Caco-2 (cell line): Measurements from ENCODE around the gene RIMS1. TPM values are rescaled to one million over a fixed set of nuclear protein-coding genes. Genes with fewer than 3 reads are reported as not detected.

Experiments
- BruUV-seq: library from RNA; stranded (reverse); fragments of 400-500 nt; replicated peaks from 2 replicates; lab custom pipeline; 2021; lab: Mats Ljungman, UMichigan
- CTCF ChIA-PET: fragments of 300-600 bp; sonication (Branson Sonifier 250); formaldehyde crosslinking; loops from one replicate; lab custom pipeline; 2022; ENCODE audit warnings: antibody characterized with exemption; lab: Charles Lee
- POLR2A ChIA-PET: fragments of 300-600 bp; sonication (Branson Sonifier 250); formaldehyde crosslinking; loops from one replicate; lab custom pipeline; 2022; ENCODE audit warnings: antibody characterized with exemption; lab: Charles Lee
- DNase-seq, 2 experiments: peaks; one replicate each; pipeline versions ENCODE4 v3.0.0 to v3.0.0-alpha.2; 2020 to 2022
- H3K27me3 ChIP-seq: replicated peaks from 2 replicates; pipeline ENCODE4 v1.6.0; 2011; ENCODE audit warnings: low read length; ENCODE audit not compliant: control insufficient read depth, insufficient read depth
- H3K36me3 ChIP-seq: 2 replicates; pipeline ENCODE4 v1.5.1; 2011; ENCODE audit warnings: low read length; ENCODE audit not compliant: control insufficient read depth, insufficient read depth
- H3K4me1 ChIP-seq: fragments of 250-450 bp; sonication (Bioruptor Pico); 2 replicates; pipeline ENCODE4 v1.5.1; 2020; ENCODE audit warnings: mild to moderate bottlenecking
- H3K4me3 ChIP-seq: 2 replicates; pipeline ENCODE4 v1.5.1; 2011; ENCODE audit warnings: low read depth, mild to moderate bottlenecking, control low read depth, low read length
- H3K9me3 ChIP-seq: fragments of 250-450 bp; sonication (Bioruptor Pico); 2 replicates; pipeline ENCODE4 v1.5.1; 2020; ENCODE audit warnings: mild to moderate bottlenecking, moderate library complexity
- H3K27ac Mint-ChIP-seq: one replicate; pipeline ENCODE4 v1.8.0; 2022; ENCODE audit warnings: mixed read lengths; ENCODE audit not compliant: unreplicated experiment
- H3K27me3 Mint-ChIP-seq: one replicate; pipeline ENCODE4 v1.8.0; 2022; ENCODE audit warnings: mixed read lengths; ENCODE audit not compliant: insufficient read depth, unreplicated experiment
- H3K36me3 Mint-ChIP-seq: one replicate; pipeline ENCODE4 v1.8.0; 2022; ENCODE audit warnings: mild to moderate bottlenecking, mixed read lengths; ENCODE audit not compliant: insufficient read depth, unreplicated experiment
- H3K4me1 Mint-ChIP-seq: one replicate; pipeline ENCODE4 v1.8.0; 2022; ENCODE audit warnings: low read depth, mixed read lengths; ENCODE audit not compliant: unreplicated experiment
- H3K4me3 Mint-ChIP-seq: one replicate; pipeline ENCODE4 v1.8.0; 2022; ENCODE audit warnings: mild to moderate bottlenecking, moderate library complexity, mixed read lengths; ENCODE audit not compliant: unreplicated experiment
- H3K9me3 Mint-ChIP-seq: one replicate; pipeline ENCODE4 v1.8.0; 2022; ENCODE audit warnings: mixed read lengths; ENCODE audit not compliant: unreplicated experiment
- intact Hi-C: fragments of 100-400 bp; cut with micrococcal nuclease; formaldehyde crosslinking; loops from one replicate; pipeline ENCODE4 v1.10.0; 2022; ENCODE audit not compliant: unreplicated experiment
- total RNA-seq: library from RNA; stranded (reverse); gene quantifications from 2 replicates; pipeline ENCODE4 v1.2.3, GENCODE V29; 2022
- TF ChIP-seq, protein P1 (sequence below), 2 experiments: fragments of 200-600 bp in 1 of 2; IDR thresholded peaks; 1 replicate in 1 of 2; 2 replicates in 1 of 2; pipeline versions ENCODE4 v1.5.1 to v1.8.0; 2011 to 2022; ENCODE audit warnings: antibody characterized with exemption in 1 of 2, control low read depth in 1 of 2, inconsistent platforms in 1 of 2, low read depth in 1 of 2, low read length in 1 of 2, mild to moderate bottlenecking in 1 of 2, moderate library complexity in 1 of 2; ENCODE audit not compliant: insufficient read depth in 1 of 2, severe bottlenecking in 1 of 2, unreplicated experiment in 1 of 2

Gene RIMS1
- total RNA-seq, 1 experiment from 2014 or later = 3.4 TPM

DNA sequence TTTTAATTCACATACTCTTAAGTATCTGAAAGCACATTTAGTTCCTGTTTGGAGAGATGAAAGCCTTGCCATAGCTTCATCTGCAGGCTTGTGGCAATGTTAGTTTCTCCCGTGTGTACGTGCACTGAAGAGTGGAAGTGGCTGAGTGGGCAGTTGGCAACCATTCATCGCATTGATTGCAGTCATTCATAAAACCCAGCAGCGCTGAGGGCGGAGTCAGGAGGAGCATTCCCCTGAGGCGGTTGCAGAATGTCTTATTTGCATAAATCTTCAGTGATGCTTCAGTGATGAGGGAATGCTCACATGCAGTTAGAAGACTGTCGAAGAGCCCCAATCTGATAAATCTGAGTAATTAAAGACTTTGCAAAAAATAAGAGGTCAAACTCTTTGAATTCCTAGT lies 79.1 kb downstream of the RIMS1 start:
- Mint-ChIP-seq H3K27ac (no peak overlapping the region), H3K4me3 (no peak overlapping the region), H3K27me3 (peaks cover 3% of the 10 kb centered on the region), H3K36me3 (no peaks in the 10 kb centered on the region), H3K4me1 (no peaks in the 10 kb centered on the region), H3K9me3 (no peaks in the 10 kb centered on the region)
- CTCF ChIA-PET = no interaction called here
- POLR2A ChIA-PET = no interaction called here
- Histone ChIP-seq H3K27me3 (no peaks in the 10 kb centered on the region), H3K4me3 (no peak overlapping the region), H3K4me1 (no peaks in the 10 kb centered on the region), H3K9me3 (no peaks in the 10 kb centered on the region), H3K36me3 (no peaks in the 10 kb centered on the region)
- DNase-seq = no peak
- intact Hi-C loops = no loop called here
- TF ChIP-seq, protein P1, sequence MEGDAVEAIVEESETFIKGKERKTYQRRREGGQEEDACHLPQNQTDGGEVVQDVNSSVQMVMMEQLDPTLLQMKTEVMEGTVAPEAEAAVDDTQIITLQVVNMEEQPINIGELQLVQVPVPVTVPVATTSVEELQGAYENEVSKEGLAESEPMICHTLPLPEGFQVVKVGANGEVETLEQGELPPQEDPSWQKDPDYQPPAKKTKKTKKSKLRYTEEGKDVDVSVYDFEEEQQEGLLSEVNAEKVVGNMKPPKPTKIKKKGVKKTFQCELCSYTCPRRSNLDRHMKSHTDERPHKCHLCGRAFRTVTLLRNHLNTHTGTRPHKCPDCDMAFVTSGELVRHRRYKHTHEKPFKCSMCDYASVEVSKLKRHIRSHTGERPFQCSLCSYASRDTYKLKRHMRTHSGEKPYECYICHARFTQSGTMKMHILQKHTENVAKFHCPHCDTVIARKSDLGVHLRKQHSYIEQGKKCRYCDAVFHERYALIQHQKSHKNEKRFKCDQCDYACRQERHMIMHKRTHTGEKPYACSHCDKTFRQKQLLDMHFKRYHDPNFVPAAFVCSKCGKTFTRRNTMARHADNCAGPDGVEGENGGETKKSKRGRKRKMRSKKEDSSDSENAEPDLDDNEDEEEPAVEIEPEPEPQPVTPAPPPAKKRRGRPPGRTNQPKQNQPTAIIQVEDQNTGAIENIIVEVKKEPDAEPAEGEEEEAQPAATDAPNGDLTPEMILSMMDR (IDR thresholded peaks at IDR 0.05; ENCODE audit: insufficient read depth in 1 of 2, low read depth in 1 of 2, low read length in 1 of 2, severe bottlenecking in 1 of 2, unreplicated experiment in 1 of 2) = no peak
- BruUV-seq = no TSS peak

DNA sequence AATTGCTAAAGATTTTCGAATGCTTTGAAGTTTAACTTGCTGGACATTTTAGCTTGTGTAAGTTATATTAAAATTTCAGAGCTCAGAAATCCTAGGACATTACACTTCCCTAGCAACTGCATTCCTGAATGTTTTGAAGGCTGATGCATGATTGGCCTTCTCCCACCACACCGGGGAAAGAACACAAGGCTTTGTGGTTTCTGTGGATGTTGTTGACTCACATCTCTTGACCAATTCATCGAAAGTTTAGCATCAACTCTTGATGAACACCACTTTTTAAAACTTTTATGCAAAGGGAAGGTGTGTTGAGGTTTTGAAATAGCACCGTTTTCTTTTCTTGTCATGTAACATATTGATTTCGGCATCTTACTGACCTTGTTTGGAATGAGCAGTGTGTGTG lies 81.1 kb downstream of the RIMS1 start:
- Mint-ChIP-seq H3K4me1 (no peaks in the 10 kb centered on the region), H3K27ac (no peak overlapping the region), H3K4me3 (no peak overlapping the region), H3K36me3 (no peaks in the 10 kb centered on the region), H3K9me3 (peaks cover 12% of the 10 kb centered on the region), H3K27me3 (no peaks in the 10 kb centered on the region)
- CTCF ChIA-PET = no interaction called here
- POLR2A ChIA-PET = no interaction called here
- no peaks in the 10 kb centered on the region for H3K36me3 ChIP-seq
- intact Hi-C loops = no loop called here
- no peaks in the 10 kb centered on the region for H3K9me3 ChIP-seq
- no peaks in the 10 kb centered on the region for H3K4me1 ChIP-seq
- no peaks in the 10 kb centered on the region for H3K27me3 ChIP-seq
- BruUV-seq = no TSS peak
- no peak overlapping the region for H3K4me3 ChIP-seq
- no peak for DNase-seq
- TF ChIP-seq, protein P1 (IDR thresholded peaks at IDR 0.05; ENCODE audit: insufficient read depth in 1 of 2, low read depth in 1 of 2, low read length in 1 of 2, severe bottlenecking in 1 of 2, unreplicated experiment in 1 of 2) = no peak

DNA sequence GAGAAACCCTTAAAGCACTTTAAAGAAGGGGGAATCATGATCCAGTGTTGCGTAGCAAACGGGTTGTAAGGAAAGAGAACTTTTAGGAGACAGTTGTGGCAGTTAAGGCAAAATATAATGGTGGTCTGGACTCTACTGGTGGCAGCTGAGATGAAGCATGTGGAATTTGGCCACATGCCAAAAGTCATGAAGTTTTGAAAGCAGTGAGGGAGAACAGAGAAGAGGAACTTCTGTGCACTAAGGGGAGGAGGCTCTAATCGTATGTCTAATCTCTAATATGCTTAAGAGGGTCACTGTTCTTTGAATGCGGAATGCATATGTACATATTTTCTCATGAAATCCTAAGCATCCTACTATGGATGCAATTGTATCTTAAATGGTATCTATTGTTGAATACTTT lies 91.5 kb downstream of the RIMS1 start:
- H3K4me3 Mint-ChIP-seq = no peak overlapping the region
- intact Hi-C loops = no loop called here
- TF ChIP-seq, protein P1 (IDR thresholded peaks at IDR 0.05; ENCODE audit: insufficient read depth in 1 of 2, low read depth in 1 of 2, low read length in 1 of 2, severe bottlenecking in 1 of 2, unreplicated experiment in 1 of 2) = no peak
- DNase-seq = no peak
- Histone ChIP-seq H3K27me3 (no peaks in the 10 kb centered on the region), H3K4me1 (no peaks in the 10 kb centered on the region), H3K36me3 (no peaks in the 10 kb centered on the region), H3K9me3 (no peaks in the 10 kb centered on the region), H3K4me3 (no peak overlapping the region)
- no peaks in the 10 kb centered on the region for H3K27me3 Mint-ChIP-seq
- BruUV-seq = no TSS peak
- H3K27ac Mint-ChIP-seq = no peak overlapping the region
- no peaks in the 10 kb centered on the region for H3K9me3 Mint-ChIP-seq
- POLR2A ChIA-PET = no interaction called here
- CTCF ChIA-PET = no interaction called here
- no peaks in the 10 kb centered on the region for H3K4me1 Mint-ChIP-seq
- H3K36me3 Mint-ChIP-seq = no peaks in the 10 kb centered on the region
